Middle frontal gyrus (tissue), 1 donor: ENCODE data around the gene VPS35L.

ENCODE experiments used
- DNase-seq: peaks from one replicate; pipeline ENCODE4 v3.0.0-alpha.2; 2015; ENCODE audit warnings: low spot score; ENCODE audit errors: extremely low spot score

Gene VPS35L

DNA sequence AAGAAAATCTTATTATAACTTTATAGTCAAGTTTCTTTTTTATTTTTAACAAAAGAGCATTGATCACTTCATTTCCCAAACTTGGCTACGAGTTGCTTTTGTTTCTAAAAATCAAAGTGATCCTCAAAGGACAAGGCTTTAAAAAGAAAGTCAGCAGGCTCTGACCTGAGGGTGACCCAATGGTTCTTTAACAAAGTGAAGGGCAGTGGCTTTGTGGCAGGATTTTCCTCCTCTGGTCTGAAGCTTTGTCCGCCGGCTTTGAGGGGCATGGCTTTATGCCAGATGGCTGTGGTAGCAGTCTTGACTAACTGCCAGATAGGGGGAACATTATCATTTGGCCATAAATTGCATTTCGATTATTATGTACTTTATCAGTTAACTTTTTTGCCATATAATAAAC, 191.1 kb downstream of the VPS35L start:
- no peak for DNase-seq

DNA sequence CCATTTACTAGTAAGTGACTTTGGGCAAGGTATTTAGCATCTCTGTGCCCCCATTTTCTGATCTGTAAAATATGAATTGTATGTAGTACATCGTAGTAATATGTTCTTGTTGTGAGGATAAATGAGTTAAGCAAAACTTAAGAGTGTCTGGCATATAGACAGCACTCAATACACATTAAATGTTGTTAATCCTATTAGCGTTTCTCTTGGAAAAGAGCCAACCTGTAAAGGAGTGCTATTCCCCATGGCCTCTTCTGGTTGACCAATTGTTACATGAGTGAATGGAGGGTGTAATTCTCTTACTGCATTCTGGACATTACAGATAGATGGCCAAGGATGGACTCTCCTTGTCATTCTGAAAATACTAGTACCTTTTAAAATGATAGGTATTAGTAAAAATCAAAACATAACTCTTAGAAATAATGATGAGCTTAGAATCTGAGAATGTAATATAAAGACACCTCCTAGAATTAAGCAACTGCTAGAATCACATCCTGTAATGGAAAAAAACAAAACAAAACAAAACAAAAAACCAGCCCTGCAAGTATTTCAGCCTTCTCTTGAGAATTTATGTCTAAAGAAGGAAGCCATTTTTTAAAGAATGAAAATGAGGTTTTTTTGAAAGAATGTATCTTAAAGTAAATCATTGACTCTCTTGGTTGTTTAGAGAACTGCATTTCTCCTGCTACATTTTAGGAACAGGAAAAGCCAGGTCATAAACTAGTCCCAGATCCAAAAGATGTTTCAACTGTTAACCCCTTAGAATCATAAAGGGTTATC, 193.1 kb downstream of the VPS35L start:
- no peak for DNase-seq

DNA sequence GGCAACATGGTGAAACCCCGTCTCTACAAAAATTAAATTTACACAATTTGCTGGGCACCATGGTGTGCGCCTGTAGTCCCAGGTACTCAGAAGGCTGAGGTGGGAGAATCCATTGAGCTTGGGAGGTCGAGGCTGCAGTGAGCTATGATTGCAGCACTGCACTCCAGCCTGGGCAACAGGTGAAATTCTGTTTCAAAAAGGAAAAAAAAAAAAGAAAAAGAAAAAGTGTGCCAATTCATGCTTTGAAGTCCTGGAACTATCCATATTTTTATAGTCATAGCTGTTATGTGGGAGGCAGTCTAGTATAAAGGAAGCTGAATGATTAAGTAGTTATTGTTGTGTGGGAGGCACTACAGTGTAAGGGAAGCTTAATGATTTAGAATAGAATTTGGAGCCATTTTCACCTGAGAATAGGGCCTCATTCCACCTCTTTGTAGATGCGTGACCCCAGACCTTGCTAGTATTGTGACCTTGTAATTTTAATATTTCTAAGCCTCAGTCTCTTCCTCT, 194.1 kb downstream of the VPS35L start:
- DNase-seq, result no peak
